H9 (cell line): ENCODE data around the gene SLC38A5. TPM values are rescaled to one million over a fixed set of nuclear protein-coding genes. Genes with fewer than 3 reads are reported as not detected.

Experiments used
- DNase-seq: peaks from one replicate; pipeline ENCODE4 v3.0.0-alpha.2; 2017
- H2AFZ ChIP-seq: one replicate; pipeline ENCODE4 v1.6.1; 2013; ENCODE audit warnings: mild to moderate bottlenecking, low read length, control low read depth, moderate library complexity
- H2AK5ac ChIP-seq: 2 replicates; pipeline ENCODE4 v1.6.1; 2013; ENCODE audit warnings: low read length, control low read depth, mixed read lengths; ENCODE audit not compliant: insufficient read length
- H2BK120ac ChIP-seq: one replicate; pipeline ENCODE4 v1.6.1; 2013; ENCODE audit warnings: low read depth, mild to moderate bottlenecking, low read length, control low read depth, inconsistent platforms; ENCODE audit not compliant: poor library complexity, severe bottlenecking
- H2BK12ac ChIP-seq: 2 replicates; pipeline ENCODE4 v1.6.1; 2013; ENCODE audit warnings: low read length, control low read depth, mixed read lengths, low read depth; ENCODE audit not compliant: insufficient read length
- H2BK15ac ChIP-seq: 2 replicates; pipeline ENCODE4 v1.6.1; 2013; ENCODE audit warnings: low read depth, low read length, control low read depth
- H2BK20ac ChIP-seq: one replicate; pipeline ENCODE4 v1.6.1; 2013; ENCODE audit warnings: low read depth, mild to moderate bottlenecking, low read length, control low read depth, inconsistent platforms; ENCODE audit not compliant: poor library complexity, severe bottlenecking
- H2BK5ac ChIP-seq: 2 replicates; pipeline ENCODE4 v1.6.1; 2013; ENCODE audit warnings: low read length, control low read depth, mixed read lengths; ENCODE audit not compliant: insufficient read length
- H3K14ac ChIP-seq: 2 replicates; pipeline ENCODE4 v1.6.1; 2013; ENCODE audit warnings: low read length, control low read depth; ENCODE audit not compliant: insufficient read depth
- H3K18ac ChIP-seq: 2 replicates; pipeline ENCODE4 v1.6.1; 2013; ENCODE audit warnings: low read depth, mild to moderate bottlenecking, mixed read lengths, low read length, control low read depth; ENCODE audit not compliant: insufficient read length
- H3K23ac ChIP-seq: 2 replicates; pipeline ENCODE4 v1.6.1; 2013; ENCODE audit warnings: low read length, control low read depth, mixed read lengths, low read depth; ENCODE audit not compliant: insufficient read length
- H3K23me2 ChIP-seq: 2 replicates; pipeline ENCODE4 v1.6.1; 2013; ENCODE audit warnings: low read depth, mild to moderate bottlenecking, mixed read lengths, low read length, control low read depth; ENCODE audit not compliant: insufficient read length, poor library complexity, severe bottlenecking
- H3K27ac ChIP-seq: 2 replicates; pipeline ENCODE4 v1.5.1; 2013; ENCODE audit warnings: low read length, control low read depth, mixed read lengths, low read depth; ENCODE audit not compliant: insufficient read length
- H3K27me3 ChIP-seq: 2 replicates; pipeline ENCODE4 v1.6.1; 2013; ENCODE audit warnings: low read length, control low read depth, inconsistent platforms; ENCODE audit not compliant: insufficient read depth
- H3K4ac ChIP-seq: 2 replicates; pipeline ENCODE4 v1.6.1; 2013; ENCODE audit warnings: low read depth, mild to moderate bottlenecking, control low read depth, inconsistent platforms, low read length, moderate library complexity
- H3K4me1 ChIP-seq: 2 replicates; pipeline ENCODE4 v1.6.1; 2013; ENCODE audit warnings: low read length, control low read depth, inconsistent platforms; ENCODE audit not compliant: insufficient read depth
- H3K4me2 ChIP-seq: 2 replicates; pipeline ENCODE4 v1.6.1; 2013; ENCODE audit warnings: low read length, control low read depth, mixed read lengths; ENCODE audit not compliant: insufficient read length, insufficient read depth
- H3K56ac ChIP-seq: 2 replicates; pipeline ENCODE4 v1.6.1; 2013; ENCODE audit warnings: low read depth, mild to moderate bottlenecking, mixed read lengths, low read length, control low read depth; ENCODE audit not compliant: insufficient read length
- H3K79me1 ChIP-seq: 2 replicates; pipeline ENCODE4 v1.6.1; 2013; ENCODE audit warnings: low read depth, mild to moderate bottlenecking, moderate library complexity, low read length, control low read depth, inconsistent platforms; ENCODE audit not compliant: insufficient read depth, poor library complexity, severe bottlenecking
- H3K79me2 ChIP-seq: 2 replicates; pipeline ENCODE4 v1.6.1; 2013; ENCODE audit warnings: low read length, control low read depth, inconsistent platforms; ENCODE audit not compliant: insufficient read depth
- H3K9ac ChIP-seq: 2 replicates; pipeline ENCODE4 v1.6.1; 2013; ENCODE audit warnings: low read length, control low read depth, mixed read lengths; ENCODE audit not compliant: insufficient read length; ENCODE audit errors: extremely low read depth
- H3K9me3 ChIP-seq: one replicate; pipeline ENCODE4 v1.6.1; 2013; ENCODE audit warnings: low read depth, low read length, inconsistent platforms; ENCODE audit not compliant: control insufficient read depth
- H3T11ph ChIP-seq: one replicate; pipeline ENCODE4 v1.6.1; 2013; ENCODE audit warnings: mild to moderate bottlenecking, low read length, control low read depth, inconsistent platforms
- H4K20me1 ChIP-seq: one replicate; pipeline ENCODE4 v1.6.1; 2013; ENCODE audit not compliant: control insufficient read depth, insufficient read length, insufficient read depth
- H4K5ac ChIP-seq: 2 replicates; pipeline ENCODE4 v1.6.1; 2013; ENCODE audit warnings: low read depth, mild to moderate bottlenecking, mixed read lengths, low read length, control low read depth; ENCODE audit not compliant: insufficient read length
- H4K8ac ChIP-seq: replicated peaks from 2 replicates; pipeline ENCODE4 v1.6.1; 2013; ENCODE audit warnings: low read length, control low read depth, mixed read lengths, low read depth; ENCODE audit not compliant: insufficient read length
- H4K91ac ChIP-seq: 2 replicates; pipeline ENCODE4 v1.6.1; 2013; ENCODE audit warnings: low read depth, mild to moderate bottlenecking, moderate library complexity, mixed read lengths, low read length, control low read depth; ENCODE audit not compliant: insufficient read length
- H3K27ac Mint-ChIP-seq, 3 experiments: 2 replicates in 2 of 3; 3 replicates in 1 of 3; pipeline ENCODE4 v1.8.0; 2020 to 2021; ENCODE audit warnings: mixed read lengths in 3 of 3, mild to moderate bottlenecking in 1 of 3, moderate library complexity in 1 of 3
- H3K27me3 Mint-ChIP-seq: 2 replicates; pipeline ENCODE4 v1.8.0; 2021; ENCODE audit warnings: low read depth, mild to moderate bottlenecking, moderate library complexity, mixed read lengths
- H3K36me3 Mint-ChIP-seq, 3 experiments: 2 replicates in 2 of 3; 3 replicates in 1 of 3; pipeline ENCODE4 v1.8.0; 2020 to 2021; ENCODE audit warnings: low read depth in 3 of 3, mixed read lengths in 3 of 3; ENCODE audit not compliant: insufficient read depth in 1 of 3
- H3K4me1 Mint-ChIP-seq, 2 experiments: 2 replicates each; pipeline ENCODE4 v1.8.0; 2020; ENCODE audit warnings: mixed read lengths in 2 of 2
- H3K4me3 Mint-ChIP-seq, 2 experiments: 2 replicates in 1 of 2; 3 replicates in 1 of 2; pipeline ENCODE4 v1.8.0; 2020 to 2021; ENCODE audit warnings: mild to moderate bottlenecking in 2 of 2, mixed read lengths in 2 of 2, moderate library complexity in 1 of 2
- H3K9me3 Mint-ChIP-seq, 2 experiments: 2 replicates in 1 of 2; 3 replicates in 1 of 2; pipeline ENCODE4 v1.8.0; 2020; ENCODE audit warnings: mild to moderate bottlenecking in 2 of 2, mixed read lengths in 2 of 2, moderate library complexity in 1 of 2
- WGBS: extraction: QIAGEN DNeasy Blood & Tissue Kit; methylation state at CpG from one replicate; pipeline ENCODE4 v1.1.7; 2013; ENCODE audit warnings: missing lambda C conversion rate, low lambda C conversion rate, mixed read lengths; ENCODE audit not compliant: insufficient read length; ENCODE audit errors: extremely low coverage; 5-methylcytosine and 5-hydroxymethylcytosine counted together
- total RNA-seq: library from RNA; stranded (reverse); gene quantifications from 2 replicates; pipeline ENCODE4 v1.2.1, GENCODE V29; 2021
- TF ChIP-seq, protein P1 (sequence below): fragments of 200-600 bp; sonication (generic); conservative IDR thresholded peaks from 3 replicates; pipeline ENCODE4 v1.8.0; 2021; ENCODE audit warnings: antibody characterized with exemption, mild to moderate bottlenecking

Gene SLC38A5
- total RNA-seq, 1 experiment from 2014 or later = 28.3 TPM

- H3K36me3 Mint-ChIP-seq = peaks cover 32 to 71% (median 52%) of the 10 kb centered on the region in 3 experiments
- Histone ChIP-seq H2BK20ac (no peak overlapping the region), H3T11ph (no peak overlapping the region), H4K8ac (no peak overlapping the region), H2AFZ (no peak overlapping the region), H3K23ac (no peak overlapping the region), H3K27ac (no peak overlapping the region), H2BK15ac (no peak overlapping the region), H2BK12ac (no peak overlapping the region), H4K20me1 (no peaks in the 10 kb centered on the region), H3K4me1 (no peaks in the 10 kb centered on the region), H3K4ac (no peak overlapping the region), H3K27me3 (no peaks in the 10 kb centered on the region), H3K79me2 (peaks cover 3% of the 10 kb centered on the region; the same call in 1 of the 2 replicates), H3K9me3 (peaks cover 35% of the 10 kb centered on the region), H3K56ac (no peak overlapping the region), H3K9ac (no peak overlapping the region), H2BK5ac (no peak overlapping the region), H3K14ac (no peak overlapping the region), H2BK120ac (no peak overlapping the region), H3K23me2 (no peaks in the 10 kb centered on the region), H4K91ac (no peak overlapping the region), H3K18ac (no peak overlapping the region), H2AK5ac (no peak overlapping the region), H3K79me1 (no peaks in the 10 kb centered on the region), H4K5ac (no peak overlapping the region), H3K4me2 (no peak overlapping the region)
- no peak overlapping the region for H3K27ac Mint-ChIP-seq
- H3K27me3 Mint-ChIP-seq = peaks cover 1% of the 10 kb centered on the region
- TF ChIP-seq, protein P1, sequence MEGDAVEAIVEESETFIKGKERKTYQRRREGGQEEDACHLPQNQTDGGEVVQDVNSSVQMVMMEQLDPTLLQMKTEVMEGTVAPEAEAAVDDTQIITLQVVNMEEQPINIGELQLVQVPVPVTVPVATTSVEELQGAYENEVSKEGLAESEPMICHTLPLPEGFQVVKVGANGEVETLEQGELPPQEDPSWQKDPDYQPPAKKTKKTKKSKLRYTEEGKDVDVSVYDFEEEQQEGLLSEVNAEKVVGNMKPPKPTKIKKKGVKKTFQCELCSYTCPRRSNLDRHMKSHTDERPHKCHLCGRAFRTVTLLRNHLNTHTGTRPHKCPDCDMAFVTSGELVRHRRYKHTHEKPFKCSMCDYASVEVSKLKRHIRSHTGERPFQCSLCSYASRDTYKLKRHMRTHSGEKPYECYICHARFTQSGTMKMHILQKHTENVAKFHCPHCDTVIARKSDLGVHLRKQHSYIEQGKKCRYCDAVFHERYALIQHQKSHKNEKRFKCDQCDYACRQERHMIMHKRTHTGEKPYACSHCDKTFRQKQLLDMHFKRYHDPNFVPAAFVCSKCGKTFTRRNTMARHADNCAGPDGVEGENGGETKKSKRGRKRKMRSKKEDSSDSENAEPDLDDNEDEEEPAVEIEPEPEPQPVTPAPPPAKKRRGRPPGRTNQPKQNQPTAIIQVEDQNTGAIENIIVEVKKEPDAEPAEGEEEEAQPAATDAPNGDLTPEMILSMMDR = no peak
- no CpG with 5 or more reads among the region's 3 CpGs for WGBS
- no peak overlapping the region for H3K4me3 Mint-ChIP-seq
- DNase-seq = no peak
- H3K9me3 Mint-ChIP-seq = peaks cover 65 to 75% of the 10 kb centered on the region in 2 experiments
- H3K4me1 Mint-ChIP-seq = peaks cover 6 to 7% of the 10 kb centered on the region in 2 experiments
Observed at GRCh38 chrX:48480583-48480982, 10.5 kb upstream of the SLC38A5 start.
